H1 (cell line): Measurements from ENCODE around the gene TRNP1. TPM values are rescaled to one million over a fixed set of nuclear protein-coding genes. Genes with fewer than 3 reads are reported as not detected.

Experiments used
- CHD1 ChIP-seq: IDR thresholded peaks from 2 replicates; pipeline ENCODE4 v1.6.1; 2012; ENCODE audit warnings: low read depth, low read length, improper control_type of control experiment
- PHF8 ChIP-seq: fragments of 200-600 bp; sonication (generic); conservative IDR thresholded peaks from 2 replicates; pipeline ENCODE4 v1.7.1; 2012; ENCODE audit warnings: low read depth, mild to moderate bottlenecking, inconsistent platforms, low read length, moderate library complexity
- SIN3A ChIP-seq, 2 experiments: IDR thresholded peaks in 1 of 2; conservative IDR thresholded peaks in 1 of 2; 2 replicates each; pipeline ENCODE4 v1.6.1; 2011 to 2012; ENCODE audit warnings: low read length in 2 of 2, improper control_type of control experiment in 1 of 2, low read depth in 1 of 2, mild to moderate bottlenecking in 1 of 2
- polyA plus RNA-seq, 7 experiments: library from polyadenylated mRNA; depleted of rRNA in 3 of 7; stranded (reverse) in 5 of 7; unstranded in 2 of 7; fragments of >200 nt in 5 of 7; fragments of 200-250 nt in 2 of 7; gene quantifications; 1 replicate in 5 of 7; 2 replicates in 1 of 7; 4 replicates in 1 of 7; pipeline versions ENCODE4 v1.2.1 to v1.2.3, GENCODE V29; 2011 to 2013; ENCODE audit warnings: missing spikeins in 2 of 7, mixed read lengths in 2 of 7
- total RNA-seq: library from RNA; stranded (reverse); fragmentation: NEBNext Ultra II Directional; extraction: Animal tissue kit (Norgen Biotek cat#: 25700); gene quantifications from 2 replicates; pipeline ENCODE4 v1.2.1, GENCODE V29; 2021

The TRNP1 gene
- total and polyA plus RNA-seq, 2 of the 8 experiments (the other 6 are each of a cell fraction or from before 2014, with no cell fraction given): 51.7 to 102 TPM

GRCh38 chr1:26970810-26971209 lies 22.7 kb upstream of the TRNP1 start (continued):
- no peak for TF ChIP-seq SIN3A (conservative IDR thresholded peaks at IDR 0.05 in 1 of 2, IDR thresholded peaks at IDR 0.05 in 1 of 2; ENCODE audit: low read depth in 1 of 2, low read length in 2 of 2)
- no peak for TF ChIP-seq PHF8
- TF ChIP-seq CHD1: no peak
